Measurements from ENCODE around the gene PHKA2. TPM values are rescaled to one million over a fixed set of nuclear protein-coding genes. Genes with fewer than 3 reads are reported as not detected.

The PHKA2 gene
- polyA plus RNA-seq, 4 donors, result 36.5 to 39.1 (median 36.7) TPM

DNA sequence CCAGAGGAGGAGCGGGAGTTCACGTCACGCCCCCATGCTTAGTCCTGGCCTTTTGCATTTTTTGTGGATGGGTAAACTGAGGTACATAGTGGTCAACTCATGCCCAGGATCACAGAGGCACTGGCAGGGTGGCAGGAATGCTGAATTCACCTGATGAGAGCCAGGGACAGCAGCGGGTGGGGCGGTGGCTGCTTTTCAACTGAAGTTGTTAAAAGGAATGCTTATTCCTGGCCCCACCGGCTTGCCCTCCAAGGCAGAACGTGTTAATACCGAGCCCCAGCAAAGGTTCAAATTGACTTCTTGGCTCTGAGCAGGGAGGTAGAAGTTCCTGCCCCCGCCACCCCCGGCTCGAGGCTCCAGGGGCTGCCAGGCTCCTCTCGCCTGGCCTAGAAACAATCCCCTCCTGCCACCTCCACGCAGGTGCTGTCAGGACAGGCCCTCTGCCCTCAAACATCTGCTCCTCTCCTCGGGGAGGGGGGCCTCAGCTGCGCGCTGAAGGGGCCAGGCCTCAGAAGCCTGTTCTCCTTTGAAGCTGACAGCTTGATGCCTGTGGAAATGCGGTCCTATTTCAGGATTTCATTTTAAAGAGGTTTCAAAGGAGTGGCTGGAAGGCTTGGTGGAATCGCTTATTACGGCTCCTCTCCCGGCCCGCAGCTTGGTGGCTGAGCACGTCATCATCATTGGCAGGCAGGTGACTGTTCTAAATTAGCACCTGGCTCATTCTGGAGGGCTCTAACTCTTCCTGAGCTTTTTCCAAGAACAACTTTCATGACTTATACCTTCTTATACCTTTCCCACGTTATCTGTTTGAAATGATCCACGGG is 93.0 kb downstream of the PHKA2 start:
- no peak for DNase-seq (ENCODE audit: low read depth in 4 of 4, low spot score in 3 of 4)

DNA sequence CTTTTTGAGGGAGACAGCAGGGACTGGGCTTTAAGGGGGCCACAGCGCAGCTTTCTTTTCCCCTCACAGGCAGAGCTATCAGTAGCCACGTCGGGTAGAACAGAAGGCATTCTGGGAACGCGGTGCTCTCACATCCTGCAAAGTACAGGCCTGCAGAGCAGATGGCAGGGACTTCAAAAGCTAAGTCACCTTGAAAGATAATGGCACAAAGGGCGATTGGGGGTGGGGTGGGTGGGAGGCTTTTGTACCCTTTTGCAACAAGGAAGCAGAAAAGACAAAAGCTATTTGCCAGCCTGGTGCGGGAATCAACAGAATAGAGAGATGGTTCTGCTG is 93.9 kb downstream of the PHKA2 start:
- DNase-seq (ENCODE audit: low read depth in 4 of 4, low spot score in 3 of 4), result no peak

- no peak for DNase-seq (ENCODE audit: low read depth in 4 of 4, low spot score in 3 of 4)
These were observed 94.4 kb downstream of the PHKA2 start for GRCh38 chrX:18889346-18890048.

DNA sequence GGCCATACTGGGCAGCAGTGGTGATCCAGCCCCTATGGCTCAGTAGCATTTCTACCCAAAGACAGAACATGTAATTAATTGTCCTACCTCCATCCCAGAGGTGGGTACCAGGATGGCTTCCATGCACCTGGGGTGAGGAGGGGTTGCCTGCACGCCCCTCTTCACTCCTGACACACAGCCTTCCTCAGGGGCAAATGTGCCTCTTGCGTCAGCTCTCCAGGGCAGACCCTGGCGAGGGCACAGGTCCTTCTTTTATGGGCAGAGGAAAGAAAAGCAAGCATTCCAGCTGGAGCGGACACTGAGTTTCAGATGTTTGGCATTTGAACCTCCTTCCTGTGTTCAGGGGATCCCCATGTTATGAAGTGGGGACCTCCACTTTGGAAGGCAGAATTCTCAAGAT is 95.6 kb downstream of the PHKA2 start:
- DNase-seq (ENCODE audit: low read depth in 4 of 4, low spot score in 3 of 4), result no peak

- no peak for DNase-seq (ENCODE audit: low read depth in 4 of 4, low spot score in 3 of 4)
These were observed 96.1 kb downstream of the PHKA2 start for GRCh38 chrX:18887825-18888212.

DNA sequence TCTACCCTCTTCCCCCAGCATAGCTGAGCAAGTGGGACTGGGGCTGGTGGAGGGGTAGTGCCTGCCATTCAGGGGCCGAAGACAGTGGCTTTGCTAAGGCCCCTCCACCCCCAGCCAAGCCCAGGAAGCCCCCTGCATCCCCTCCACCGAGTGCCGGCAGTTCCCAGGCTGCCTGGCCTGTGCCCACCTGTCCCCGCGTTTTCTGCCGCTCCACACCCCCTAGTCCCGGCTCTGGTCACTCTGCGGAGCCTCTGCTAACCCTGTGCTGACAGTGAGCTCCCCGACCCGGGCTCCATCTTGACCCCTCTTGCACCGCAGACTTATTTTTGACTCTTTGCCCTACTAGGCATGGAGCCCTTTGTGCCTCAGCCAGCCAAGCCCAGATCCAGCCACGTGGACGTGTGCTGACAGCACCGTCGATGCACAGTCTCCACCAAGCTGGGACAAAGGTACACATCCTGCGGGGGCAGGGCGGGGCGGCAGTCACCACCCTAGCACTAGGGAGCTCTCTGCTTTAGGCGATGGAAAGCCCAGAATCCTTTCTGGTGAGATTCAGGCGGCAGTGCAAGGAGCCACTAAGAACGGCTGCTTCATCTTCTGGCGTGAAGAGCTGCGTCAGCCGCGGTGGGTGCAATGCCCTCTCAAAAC is 96.6 kb downstream of the PHKA2 start:
- no peak for DNase-seq (ENCODE audit: low read depth in 4 of 4, low spot score in 3 of 4)

- peak in 2 of 4 donors; percentile 47 to 53 for DNase-seq (ENCODE audit: low read depth in 4 of 4, low spot score in 3 of 4)
These were observed 97.4 kb downstream of the PHKA2 start for GRCh38 chrX:18886344-18887161.

DNA sequence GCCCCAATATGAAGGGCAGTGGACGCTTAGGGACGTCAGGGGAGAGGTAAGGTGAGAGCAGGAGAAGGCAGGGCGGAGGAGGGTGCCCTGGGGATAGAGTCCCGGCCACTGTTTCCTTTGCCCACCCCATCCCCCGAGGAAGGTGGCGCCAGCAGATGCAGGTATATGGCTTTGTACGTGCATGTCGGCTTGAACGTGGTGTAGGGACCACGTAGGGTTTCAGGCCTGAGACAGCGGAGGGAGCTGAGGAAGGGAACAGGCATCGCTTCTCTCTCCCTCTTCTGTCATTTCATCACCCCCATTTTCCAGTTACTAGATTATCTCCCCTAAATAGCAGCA is 97.9 kb downstream of the PHKA2 start:
- no peak for DNase-seq (ENCODE audit: low read depth in 4 of 4, low spot score in 3 of 4)

DNA sequence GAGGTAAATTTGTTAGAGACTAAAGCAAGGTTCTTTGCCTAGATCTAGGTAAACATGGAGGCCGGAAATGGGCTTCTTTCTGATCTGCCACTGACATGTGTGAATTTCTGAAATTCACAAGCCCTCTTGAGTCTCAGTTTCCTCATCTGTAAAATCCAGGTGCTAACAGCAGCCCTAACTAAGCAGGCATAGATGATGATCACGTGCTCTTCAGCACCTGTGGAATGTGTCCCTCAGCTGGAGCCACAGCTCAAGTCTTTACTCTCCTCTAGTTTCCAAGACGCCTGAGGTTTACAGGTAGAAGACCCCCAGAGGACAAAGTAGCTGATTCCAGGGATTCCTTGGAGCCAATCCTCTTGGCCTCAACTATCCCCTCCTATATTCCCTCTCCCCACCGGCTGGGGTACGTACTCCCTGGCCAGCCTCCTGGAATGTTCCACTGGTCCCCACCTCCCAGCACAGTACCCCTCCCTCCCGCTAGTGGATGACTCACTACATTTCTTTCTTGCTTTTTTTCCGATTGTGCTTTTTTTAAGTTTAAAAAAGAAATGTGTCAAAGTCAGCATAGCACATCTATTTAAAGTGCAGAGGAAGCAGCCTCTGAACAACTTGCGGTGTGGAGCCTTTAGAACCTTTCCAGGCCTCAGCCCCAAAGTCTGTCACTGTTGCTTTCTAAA is 98.4 kb downstream of the PHKA2 start:
- no peak for DNase-seq (ENCODE audit: low read depth in 4 of 4, low spot score in 3 of 4)

DNA sequence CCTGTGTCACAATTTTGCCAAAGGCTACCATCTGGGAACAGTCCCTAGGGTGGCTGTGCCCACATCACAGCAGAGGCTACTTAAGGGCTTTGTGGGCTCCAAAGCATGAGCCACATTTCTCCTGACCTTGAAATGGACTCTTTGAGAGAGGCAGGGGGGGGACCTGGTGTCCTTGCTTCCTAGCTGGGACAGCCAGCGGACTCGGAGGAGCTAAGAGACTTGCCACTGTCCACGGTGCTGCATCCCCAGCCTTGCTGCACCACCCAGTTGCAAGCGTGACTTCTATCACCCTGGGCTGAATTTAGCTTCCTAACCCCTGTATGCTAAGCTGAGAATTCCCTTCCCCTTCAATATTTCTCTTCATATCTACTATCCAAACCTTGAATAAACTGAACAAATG is 99.0 kb downstream of the PHKA2 start:
- DNase-seq (ENCODE audit: low read depth in 4 of 4, low spot score in 3 of 4), result no peak

DNA sequence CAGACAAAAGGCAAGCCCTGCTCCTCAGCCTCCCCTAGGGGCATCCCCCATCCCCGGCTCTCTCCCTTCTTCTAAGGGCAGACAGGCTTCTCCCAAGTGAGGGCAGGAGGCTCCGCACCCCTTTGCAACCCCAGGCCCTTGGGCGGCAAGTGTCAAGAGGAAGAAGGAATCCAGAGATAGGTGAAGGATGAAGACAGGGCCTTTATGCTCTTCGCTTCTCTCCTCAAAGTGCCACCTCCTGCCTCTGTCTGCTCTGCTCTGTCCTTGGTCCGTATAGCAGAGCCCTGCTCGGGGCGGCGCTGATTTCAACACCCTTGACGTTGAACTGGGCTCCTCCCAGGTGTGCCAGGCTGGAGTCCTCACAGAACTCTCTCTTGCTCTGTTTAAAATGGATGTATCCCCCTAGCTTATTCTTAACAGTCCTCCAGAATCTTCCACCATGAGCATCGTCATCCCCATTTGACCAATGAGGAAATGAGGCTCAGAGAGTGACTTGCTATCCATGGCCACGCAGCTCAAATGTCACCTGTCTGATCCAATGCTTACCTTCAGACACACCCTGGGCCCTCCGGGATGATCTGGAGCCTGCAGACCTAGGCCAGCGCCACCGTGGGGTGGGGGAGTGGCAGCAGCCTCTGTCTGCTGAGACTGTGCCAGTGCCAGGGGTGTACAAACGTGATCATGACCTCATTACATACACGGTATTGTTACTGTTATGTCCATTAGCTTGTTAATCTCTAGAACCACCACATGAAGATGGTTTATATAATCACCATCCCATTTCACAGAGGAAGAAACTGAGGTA is 99.8 kb downstream of the PHKA2 start:
- DNase-seq (ENCODE audit: low read depth in 4 of 4, low spot score in 3 of 4), result no peak

- no peak for DNase-seq (ENCODE audit: low read depth in 4 of 4, low spot score in 3 of 4)
These were observed 100.5 kb downstream of the PHKA2 start for GRCh38 chrX:18883234-18883960.

GRCh38 chrX:18879144-18879543 is 104.8 kb downstream of the PHKA2 start:
- no peak for DNase-seq (ENCODE audit: low read depth in 4 of 4, low spot score in 3 of 4)

DNA sequence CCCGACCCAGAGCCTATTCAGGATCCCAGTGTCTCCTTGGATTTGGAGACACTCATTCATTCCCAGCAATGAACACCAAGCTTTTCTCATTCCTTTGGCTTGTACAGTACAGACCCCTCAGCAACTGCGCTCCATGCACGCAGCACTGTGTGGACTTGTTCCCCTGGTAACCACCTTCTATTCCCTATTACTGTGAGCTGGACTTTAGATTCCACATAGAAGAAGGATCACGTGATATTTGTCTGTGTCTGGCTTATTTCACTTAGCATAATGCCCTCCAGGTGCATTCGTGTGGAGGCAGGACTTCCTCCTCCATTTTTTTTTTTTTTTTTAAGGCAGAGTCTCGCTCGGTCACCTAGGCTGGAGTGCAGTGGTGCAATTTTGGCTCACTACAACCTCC is 106.4 kb downstream of the PHKA2 start:
- no peak for DNase-seq (ENCODE audit: low read depth in 4 of 4, low spot score in 3 of 4)

- no peak for DNase-seq (ENCODE audit: low read depth in 4 of 4, low spot score in 3 of 4)
These were observed 108.5 kb downstream of the PHKA2 start for GRCh38 chrX:18875256-18875878.

- no peak for DNase-seq (ENCODE audit: low read depth in 4 of 4, low spot score in 3 of 4)
These were observed 109.2 kb downstream of the PHKA2 start for GRCh38 chrX:18874560-18875255.

- no peak for DNase-seq (ENCODE audit: low read depth in 4 of 4, low spot score in 3 of 4)
These were observed 110.1 kb downstream of the PHKA2 start for GRCh38 chrX:18873836-18874235.

- DNase-seq (ENCODE audit: low read depth in 4 of 4, low spot score in 3 of 4), result no peak
These were observed 110.6 kb downstream of the PHKA2 start for GRCh38 chrX:18873189-18873791.

All from right renal pelvis (tissue), 4 donors.